Testis (tissue), 2 donors: ENCODE results near the gene CAMTA1.

Source experiments
- POLR2A ChIP-seq: fragments of 450-650 bp; IDR thresholded peaks from one replicate; pipeline ENCODE4 v1.6.1; 2017; ENCODE audit warnings: antibody characterized with exemption, mild to moderate bottlenecking, moderate library complexity
- TF ChIP-seq, protein P1 (sequence below), 3 experiments: fragments of 450-650 bp in 2 of 3; fragments of 200-600 bp in 1 of 3; sonication (generic) in 1 of 3; IDR thresholded peaks; one replicate each; pipeline ENCODE4 v1.5.1; 2016 to 2019; ENCODE audit warnings: antibody characterized with exemption in 3 of 3, mild to moderate bottlenecking in 2 of 3, moderate library complexity in 1 of 3

DNA sequence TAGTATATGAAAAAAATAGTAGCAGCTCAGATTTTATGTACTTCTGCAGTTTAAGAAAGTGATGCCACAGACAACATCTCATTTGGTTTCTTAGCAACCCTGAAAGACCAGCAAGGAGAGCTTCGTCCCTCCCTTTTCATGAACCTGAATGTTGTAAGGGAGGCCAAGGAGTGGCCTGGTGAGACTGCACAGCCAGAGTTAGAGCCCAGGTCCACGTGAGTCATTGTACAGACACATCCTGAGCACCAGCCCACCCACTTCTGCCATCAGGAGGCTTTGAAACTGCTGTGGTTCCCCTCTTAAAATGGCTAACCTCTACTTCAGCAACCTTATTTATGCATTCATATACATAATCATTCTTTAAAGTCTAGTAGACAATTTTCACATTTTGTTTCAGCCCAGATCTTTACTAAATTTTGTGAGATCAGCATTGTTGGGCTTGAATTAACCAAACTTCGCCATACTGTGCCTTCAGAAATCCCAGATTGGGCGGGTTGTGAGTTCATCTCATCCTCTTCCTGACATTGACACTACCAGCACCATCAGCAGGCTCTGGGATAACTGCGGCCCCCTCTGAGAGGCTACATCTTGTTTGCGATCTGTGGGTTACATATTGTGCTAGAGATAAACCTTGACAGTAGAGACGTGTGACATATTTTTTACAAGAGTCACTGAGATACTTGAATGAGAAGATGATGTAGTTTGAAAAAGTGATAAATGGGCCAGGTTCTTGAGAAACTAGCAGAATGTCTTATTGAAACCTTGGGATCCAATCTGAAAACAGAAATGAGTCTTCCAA, 106.7 kb downstream of the CAMTA1 start:
- TF ChIP-seq, protein P1, sequence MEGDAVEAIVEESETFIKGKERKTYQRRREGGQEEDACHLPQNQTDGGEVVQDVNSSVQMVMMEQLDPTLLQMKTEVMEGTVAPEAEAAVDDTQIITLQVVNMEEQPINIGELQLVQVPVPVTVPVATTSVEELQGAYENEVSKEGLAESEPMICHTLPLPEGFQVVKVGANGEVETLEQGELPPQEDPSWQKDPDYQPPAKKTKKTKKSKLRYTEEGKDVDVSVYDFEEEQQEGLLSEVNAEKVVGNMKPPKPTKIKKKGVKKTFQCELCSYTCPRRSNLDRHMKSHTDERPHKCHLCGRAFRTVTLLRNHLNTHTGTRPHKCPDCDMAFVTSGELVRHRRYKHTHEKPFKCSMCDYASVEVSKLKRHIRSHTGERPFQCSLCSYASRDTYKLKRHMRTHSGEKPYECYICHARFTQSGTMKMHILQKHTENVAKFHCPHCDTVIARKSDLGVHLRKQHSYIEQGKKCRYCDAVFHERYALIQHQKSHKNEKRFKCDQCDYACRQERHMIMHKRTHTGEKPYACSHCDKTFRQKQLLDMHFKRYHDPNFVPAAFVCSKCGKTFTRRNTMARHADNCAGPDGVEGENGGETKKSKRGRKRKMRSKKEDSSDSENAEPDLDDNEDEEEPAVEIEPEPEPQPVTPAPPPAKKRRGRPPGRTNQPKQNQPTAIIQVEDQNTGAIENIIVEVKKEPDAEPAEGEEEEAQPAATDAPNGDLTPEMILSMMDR (IDR thresholded peaks at IDR 0.05) = no peak
- TF ChIP-seq POLR2A = no peak
